Fibroblast of villous mesenchyme (primary cell): ENCODE measurements around the gene KERA. TPM values are rescaled to one million over a fixed set of nuclear protein-coding genes. Genes with fewer than 3 reads are reported as not detected.
A peak's percentile ranks its signal among the peaks of the same experiment; 100 is the strongest.

ENCODE experiments used
- DNase-seq: peaks from one replicate; pipeline ENCODE4 v3.0.0-alpha.2; 2010; ENCODE audit warnings: low read depth
- H3K4me3 ChIP-seq: 2 replicates; pipeline ENCODE4 v1.5.1; 2011; ENCODE audit warnings: low read depth, mild to moderate bottlenecking, low read length
- total RNA-seq: library from RNA; depleted of rRNA; stranded (reverse); fragments of >200 nt; gene quantifications from 2 replicates; pipeline ENCODE4 v1.2.3, GENCODE V29; 2012
- TF ChIP-seq, protein P1 (sequence below): IDR thresholded peaks from 2 replicates; pipeline ENCODE4 v1.5.1; 2012; ENCODE audit warnings: low read depth, mild to moderate bottlenecking, low read length; ENCODE audit not compliant: insufficient read depth

The KERA gene
- total RNA-seq, 1 donor, result not detected

DNA sequence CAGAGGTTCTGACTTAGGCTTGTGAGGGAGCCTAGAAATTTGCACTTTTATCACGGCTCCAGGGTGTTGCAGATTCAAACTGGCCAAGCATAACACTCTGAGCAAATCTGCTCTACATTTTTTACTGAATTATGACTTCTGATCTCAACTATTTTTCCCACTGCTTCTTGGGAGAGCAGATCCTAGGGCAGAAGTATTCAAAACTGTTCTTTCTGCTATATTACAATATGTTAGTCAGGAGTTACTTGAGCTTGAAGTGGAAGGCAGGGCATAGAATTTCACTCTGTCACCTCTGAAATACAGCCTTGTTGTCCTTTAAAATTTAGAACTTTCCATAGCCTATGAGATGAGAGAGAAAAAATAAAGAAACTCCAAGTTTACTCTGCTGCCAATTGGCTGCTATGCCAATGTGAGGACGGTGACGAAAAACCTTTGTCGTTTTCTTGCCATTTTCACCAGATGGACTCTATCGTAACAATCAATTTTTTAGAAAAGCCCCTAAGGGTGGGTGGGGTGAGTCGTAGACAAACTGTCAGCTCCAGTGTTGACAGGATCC lies 16.4 kb upstream of the KERA start:
- TF ChIP-seq, protein P1, sequence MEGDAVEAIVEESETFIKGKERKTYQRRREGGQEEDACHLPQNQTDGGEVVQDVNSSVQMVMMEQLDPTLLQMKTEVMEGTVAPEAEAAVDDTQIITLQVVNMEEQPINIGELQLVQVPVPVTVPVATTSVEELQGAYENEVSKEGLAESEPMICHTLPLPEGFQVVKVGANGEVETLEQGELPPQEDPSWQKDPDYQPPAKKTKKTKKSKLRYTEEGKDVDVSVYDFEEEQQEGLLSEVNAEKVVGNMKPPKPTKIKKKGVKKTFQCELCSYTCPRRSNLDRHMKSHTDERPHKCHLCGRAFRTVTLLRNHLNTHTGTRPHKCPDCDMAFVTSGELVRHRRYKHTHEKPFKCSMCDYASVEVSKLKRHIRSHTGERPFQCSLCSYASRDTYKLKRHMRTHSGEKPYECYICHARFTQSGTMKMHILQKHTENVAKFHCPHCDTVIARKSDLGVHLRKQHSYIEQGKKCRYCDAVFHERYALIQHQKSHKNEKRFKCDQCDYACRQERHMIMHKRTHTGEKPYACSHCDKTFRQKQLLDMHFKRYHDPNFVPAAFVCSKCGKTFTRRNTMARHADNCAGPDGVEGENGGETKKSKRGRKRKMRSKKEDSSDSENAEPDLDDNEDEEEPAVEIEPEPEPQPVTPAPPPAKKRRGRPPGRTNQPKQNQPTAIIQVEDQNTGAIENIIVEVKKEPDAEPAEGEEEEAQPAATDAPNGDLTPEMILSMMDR, result no peak
- no peak for DNase-seq
- no peak overlapping the region for H3K4me3 ChIP-seq

DNA sequence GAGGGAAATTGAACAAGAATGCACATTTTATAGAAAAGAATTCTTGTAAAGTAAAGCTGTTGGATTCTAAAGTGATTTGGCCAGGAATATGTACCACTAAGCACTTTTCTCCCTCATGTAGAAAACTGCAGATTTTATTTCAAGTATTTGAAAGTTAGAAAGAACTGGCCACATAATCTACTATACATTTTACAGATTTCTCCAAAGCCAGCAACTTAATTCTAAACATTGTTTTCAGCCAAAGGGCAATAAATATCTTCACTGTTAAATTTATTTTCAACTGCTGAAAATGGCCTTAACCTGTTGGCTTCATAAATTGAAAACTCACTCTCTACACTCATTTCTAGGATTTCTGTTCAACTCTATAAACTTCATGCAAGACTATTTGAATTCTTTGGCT lies 15.6 kb upstream of the KERA start:
- TF ChIP-seq, protein P1, result no peak
- no peak for DNase-seq
- no peak overlapping the region for H3K4me3 ChIP-seq

DNA sequence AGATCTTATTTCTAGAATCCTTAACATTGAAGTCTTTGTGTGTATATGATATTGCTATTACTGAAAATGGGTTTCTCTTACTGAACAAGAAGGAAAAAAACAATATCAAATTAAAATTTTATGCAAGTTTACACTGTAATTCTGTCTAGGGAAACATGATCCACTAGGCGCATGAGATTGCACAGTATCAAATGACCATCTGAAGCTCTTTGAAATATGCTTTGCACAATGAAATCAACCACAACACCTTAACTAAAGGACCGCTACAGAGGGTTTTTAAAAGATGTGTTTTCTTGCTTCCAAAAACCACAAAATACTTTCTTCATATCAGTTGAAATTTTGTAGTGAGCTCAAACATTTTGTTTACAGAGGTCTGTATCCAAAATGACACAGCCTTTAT lies 15.1 kb upstream of the KERA start:
- no peak for DNase-seq
- no peak overlapping the region for H3K4me3 ChIP-seq
- TF ChIP-seq, protein P1, result no peak

DNA sequence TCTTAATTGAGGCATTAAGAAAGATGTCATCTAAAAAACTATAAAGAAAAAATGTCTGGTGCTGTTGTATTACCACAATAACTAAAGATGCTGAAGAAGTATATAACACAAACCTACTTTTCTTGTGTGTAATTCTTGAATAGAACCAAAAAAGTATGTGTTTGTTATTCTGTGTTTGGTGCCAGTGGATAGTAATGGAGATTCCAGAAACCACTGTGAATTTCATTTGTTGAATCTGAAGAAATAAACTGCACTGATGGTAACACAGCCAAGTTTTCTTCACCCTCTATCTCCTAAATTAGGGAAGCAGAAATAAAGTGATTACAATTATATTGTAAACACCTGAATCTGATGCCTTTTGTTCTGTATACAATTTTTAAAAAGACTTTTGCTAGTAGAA lies 13.1 kb upstream of the KERA start:
- DNase-seq, result no peak
- TF ChIP-seq, protein P1, result no peak
- H3K4me3 ChIP-seq, result no peak overlapping the region

DNA sequence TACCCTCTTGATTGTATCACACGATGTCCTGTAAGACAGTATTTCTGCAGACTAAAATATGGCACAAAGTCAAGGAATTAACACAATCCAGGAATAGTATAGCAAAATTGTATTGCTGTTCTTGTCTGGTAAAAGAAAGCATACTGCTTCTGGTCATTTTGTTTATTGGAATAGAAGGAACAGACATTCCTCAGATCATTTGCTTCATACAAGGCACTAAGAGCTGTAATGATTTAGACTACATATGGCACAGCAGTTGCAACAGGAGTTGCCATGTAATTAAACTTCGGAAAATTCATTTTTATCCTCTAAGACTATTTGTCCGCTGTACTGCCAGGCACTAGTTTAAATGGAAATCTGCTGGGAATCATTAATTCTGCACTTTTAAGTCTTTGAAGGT lies 7.6 kb upstream of the KERA start:
- peak; percentile 16 for DNase-seq
- no peak overlapping the region for H3K4me3 ChIP-seq
- TF ChIP-seq, protein P1, result no peak

DNA sequence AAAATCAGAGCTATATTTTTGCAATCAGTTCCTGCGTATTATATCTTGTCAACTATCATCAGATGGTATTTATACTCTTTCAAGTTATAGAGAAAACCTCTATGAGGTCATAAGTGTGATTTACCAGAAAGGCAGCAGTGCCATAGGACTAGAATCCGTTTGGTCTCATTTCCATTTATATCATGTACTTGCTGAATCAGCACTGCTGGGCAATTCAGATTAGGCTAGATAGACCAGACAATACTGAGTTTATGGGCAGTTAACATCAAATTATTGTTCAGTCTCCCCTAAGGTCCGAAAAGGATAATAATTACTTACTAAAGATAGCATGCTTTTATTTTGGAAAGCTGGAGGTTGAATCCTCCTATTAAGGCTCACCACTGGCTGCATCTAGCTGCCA lies 6.8 kb upstream of the KERA start:
- DNase-seq, result no peak
- no peak overlapping the region for H3K4me3 ChIP-seq
- TF ChIP-seq, protein P1, result no peak

DNA sequence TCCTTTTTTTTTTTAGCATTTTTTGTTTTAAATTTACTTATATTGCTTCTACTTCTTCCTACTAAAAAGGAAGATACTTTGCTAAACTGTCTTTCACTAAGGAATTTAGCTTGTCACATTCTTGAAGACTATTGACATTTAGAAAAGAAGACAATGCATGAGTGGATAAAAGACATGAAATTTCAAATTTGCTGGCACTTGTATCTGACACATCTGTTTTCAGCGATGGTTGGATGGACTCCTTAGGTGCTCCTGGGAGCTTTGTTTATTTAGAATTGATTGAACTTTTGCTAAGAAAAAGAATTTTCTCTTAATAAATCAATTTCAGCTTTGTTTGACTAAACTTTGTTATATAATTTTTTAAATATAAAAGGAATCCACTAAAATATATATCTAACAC lies 3.3 kb upstream of the KERA start:
- TF ChIP-seq, protein P1, result no peak
- DNase-seq, result no peak
- H3K4me3 ChIP-seq, result no peak overlapping the region
